Mucosa of descending colon (tissue), 3 donors: ENCODE measurements around the gene APOH. TPM values are rescaled to one million over a fixed set of nuclear protein-coding genes. Genes with fewer than 3 reads are reported as not detected.

Source experiments
- ATAC-seq: fragments of 200-7000 bp; cut with Tn5 transposase; one replicate; pipeline ENCODE4 v1.9.1; 2020; ENCODE audit warnings: mild to moderate bottlenecking, moderate library complexity
- DNase-seq, 3 donors: peaks; one replicate each; pipeline ENCODE4 v3.0.0-alpha.2; 2020
- H3K36me3 ChIP-seq: fragments of 200-600 bp; one replicate; pipeline ENCODE4 v1.8.0; 2021; ENCODE audit warnings: low read depth, mild to moderate bottlenecking
- H3K4me1 ChIP-seq: fragments of 200-600 bp; one replicate; pipeline ENCODE4 v1.8.0; 2021; ENCODE audit warnings: low read depth, mild to moderate bottlenecking
- H3K4me3 ChIP-seq: fragments of 200-600 bp; one replicate; pipeline ENCODE4 v1.8.0; 2021; ENCODE audit warnings: mild to moderate bottlenecking
- H3K9me3 ChIP-seq: fragments of 200-600 bp; one replicate; pipeline ENCODE4 v1.8.0; 2021; ENCODE audit warnings: mild to moderate bottlenecking
- intact Hi-C, 2 donors: fragments of 100-400 bp; cut with DNase I in 1 of 2; cut with micrococcal nuclease in 1 of 2; formaldehyde crosslinking; loops; one replicate each; pipeline versions ENCODE4 v1.11.0 to v1.11.1; 2022; cut with DNase I, micrococcal nuclease
- total RNA-seq, 3 donors: library from RNA; stranded (reverse); fragmentation: NEBNext Ultra II Directional in 2 of 3; extraction: Animal tissue kit (Norgen Biotek cat#: 25700) in 2 of 3; gene quantifications; one replicate each; pipeline versions ENCODE4 v1.2.1 to v1.2.4, GENCODE V29; 2021 to 2023
- TF ChIP-seq, protein P1 (sequence below): fragments of 200-600 bp; IDR thresholded peaks from one replicate; pipeline ENCODE4 v1.8.0; 2022; ENCODE audit warnings: antibody characterized with exemption, mild to moderate bottlenecking
- donor health status: DM: no; HTN: no; CAD: no; lungs with moderate emphysema.
- donor health status: DM: no; HTN: no; CAD: no.
- donor health status: DM: no; HTN: yes; CAD: no.

APOH gene
- total RNA-seq, 3 donors from 2014 or later: 0.69 to 0.92 TPM; not detected in 1

DNA sequence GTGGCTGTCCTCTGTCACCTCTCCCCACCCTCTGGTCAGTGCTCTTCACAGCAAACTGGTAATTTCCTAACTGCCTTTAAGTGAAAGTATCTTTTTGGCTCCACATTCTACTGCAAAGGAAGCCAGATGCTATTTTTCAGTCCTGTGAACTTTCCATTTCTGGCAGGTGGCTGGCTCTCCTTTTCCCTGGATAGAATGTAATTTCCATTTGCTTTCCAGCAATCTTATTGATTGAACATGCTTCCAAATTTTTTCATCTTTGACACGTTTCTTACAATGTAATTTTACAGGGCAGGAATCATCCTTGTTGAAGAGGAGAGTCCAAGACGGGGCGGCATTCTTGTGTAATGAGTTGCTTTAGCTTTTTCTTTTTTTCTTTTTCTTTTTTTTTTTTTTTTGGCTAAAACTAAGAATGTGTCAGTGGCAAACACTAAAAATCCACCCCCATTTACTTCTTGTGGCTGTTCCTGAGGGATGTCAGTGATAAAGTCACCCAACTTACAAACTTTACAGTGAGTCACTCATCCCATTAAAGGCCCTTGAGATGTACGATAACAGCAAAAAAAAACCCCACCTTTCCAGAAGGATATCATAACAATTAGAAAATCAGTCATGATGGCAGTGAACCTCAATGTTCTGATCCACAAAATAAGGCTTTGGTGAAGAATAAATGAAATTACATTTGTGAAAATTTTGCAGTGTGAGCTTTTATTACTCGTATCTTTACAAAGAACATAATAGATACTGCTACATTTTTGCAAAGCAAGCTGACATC lies 43.8 kb upstream of the APOH start:
- Histone ChIP-seq H3K4me3 (no peak overlapping the region), H3K4me1 (no peaks in the 10 kb centered on the region), H3K36me3 (no peaks in the 10 kb centered on the region), H3K9me3 (no peaks in the 10 kb centered on the region)
- no peak for ATAC-seq
- no peak for DNase-seq
- intact Hi-C loops: no loop called here
- TF ChIP-seq, protein P1, sequence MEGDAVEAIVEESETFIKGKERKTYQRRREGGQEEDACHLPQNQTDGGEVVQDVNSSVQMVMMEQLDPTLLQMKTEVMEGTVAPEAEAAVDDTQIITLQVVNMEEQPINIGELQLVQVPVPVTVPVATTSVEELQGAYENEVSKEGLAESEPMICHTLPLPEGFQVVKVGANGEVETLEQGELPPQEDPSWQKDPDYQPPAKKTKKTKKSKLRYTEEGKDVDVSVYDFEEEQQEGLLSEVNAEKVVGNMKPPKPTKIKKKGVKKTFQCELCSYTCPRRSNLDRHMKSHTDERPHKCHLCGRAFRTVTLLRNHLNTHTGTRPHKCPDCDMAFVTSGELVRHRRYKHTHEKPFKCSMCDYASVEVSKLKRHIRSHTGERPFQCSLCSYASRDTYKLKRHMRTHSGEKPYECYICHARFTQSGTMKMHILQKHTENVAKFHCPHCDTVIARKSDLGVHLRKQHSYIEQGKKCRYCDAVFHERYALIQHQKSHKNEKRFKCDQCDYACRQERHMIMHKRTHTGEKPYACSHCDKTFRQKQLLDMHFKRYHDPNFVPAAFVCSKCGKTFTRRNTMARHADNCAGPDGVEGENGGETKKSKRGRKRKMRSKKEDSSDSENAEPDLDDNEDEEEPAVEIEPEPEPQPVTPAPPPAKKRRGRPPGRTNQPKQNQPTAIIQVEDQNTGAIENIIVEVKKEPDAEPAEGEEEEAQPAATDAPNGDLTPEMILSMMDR: no peak

DNA sequence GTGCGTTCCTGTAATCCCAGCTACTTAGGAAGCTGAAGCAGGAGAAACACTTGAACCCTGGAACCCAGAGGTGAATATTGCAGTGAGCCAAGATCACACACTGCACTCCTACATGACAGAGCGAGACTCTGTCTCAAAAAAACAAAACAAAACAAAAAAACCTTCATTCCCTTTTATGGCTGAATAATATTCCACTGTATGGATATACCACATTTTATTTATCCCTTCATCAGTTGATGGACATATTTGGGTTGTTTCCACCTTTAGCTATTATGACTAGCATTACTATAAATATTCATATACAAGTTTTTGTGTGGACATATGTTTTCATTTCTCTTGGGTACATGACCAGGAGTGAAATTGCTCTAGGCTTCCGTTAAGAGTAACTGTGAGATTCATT lies 42.3 kb upstream of the APOH start:
- TF ChIP-seq, protein P1: no peak
- no peaks in the 10 kb centered on the region for H3K9me3 ChIP-seq
- intact Hi-C loops: no loop called here
- no peaks in the 10 kb centered on the region for H3K36me3 ChIP-seq
- no peaks in the 10 kb centered on the region for H3K4me1 ChIP-seq
- H3K4me3 ChIP-seq: no peak overlapping the region
- ATAC-seq (no peak), DNase-seq (no peak)

DNA sequence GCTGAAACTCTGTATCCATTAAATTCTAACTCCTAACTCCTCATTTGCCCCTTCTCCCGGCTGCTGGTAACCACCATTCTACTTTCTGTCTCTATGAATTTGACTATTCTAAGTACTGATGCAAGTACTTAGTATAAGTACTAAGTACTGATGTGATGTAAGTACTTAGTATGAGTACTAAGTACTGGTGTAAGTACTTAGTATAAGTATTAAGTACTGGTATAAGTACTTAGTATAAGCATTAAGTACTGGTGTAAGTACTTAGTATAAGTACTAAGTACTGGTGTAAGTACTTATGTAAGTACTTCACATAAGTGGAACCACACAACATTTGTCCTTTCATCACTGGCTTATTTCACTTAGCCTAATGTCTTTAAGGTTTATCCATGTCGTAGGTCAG lies 40.9 kb upstream of the APOH start:
- H3K9me3 ChIP-seq: no peaks in the 10 kb centered on the region
- intact Hi-C loops: no loop called here
- TF ChIP-seq, protein P1: no peak
- DNase-seq (no peak), ATAC-seq (no peak)
- no peaks in the 10 kb centered on the region for H3K36me3 ChIP-seq
- no peak overlapping the region for H3K4me3 ChIP-seq
- no peaks in the 10 kb centered on the region for H3K4me1 ChIP-seq

DNA sequence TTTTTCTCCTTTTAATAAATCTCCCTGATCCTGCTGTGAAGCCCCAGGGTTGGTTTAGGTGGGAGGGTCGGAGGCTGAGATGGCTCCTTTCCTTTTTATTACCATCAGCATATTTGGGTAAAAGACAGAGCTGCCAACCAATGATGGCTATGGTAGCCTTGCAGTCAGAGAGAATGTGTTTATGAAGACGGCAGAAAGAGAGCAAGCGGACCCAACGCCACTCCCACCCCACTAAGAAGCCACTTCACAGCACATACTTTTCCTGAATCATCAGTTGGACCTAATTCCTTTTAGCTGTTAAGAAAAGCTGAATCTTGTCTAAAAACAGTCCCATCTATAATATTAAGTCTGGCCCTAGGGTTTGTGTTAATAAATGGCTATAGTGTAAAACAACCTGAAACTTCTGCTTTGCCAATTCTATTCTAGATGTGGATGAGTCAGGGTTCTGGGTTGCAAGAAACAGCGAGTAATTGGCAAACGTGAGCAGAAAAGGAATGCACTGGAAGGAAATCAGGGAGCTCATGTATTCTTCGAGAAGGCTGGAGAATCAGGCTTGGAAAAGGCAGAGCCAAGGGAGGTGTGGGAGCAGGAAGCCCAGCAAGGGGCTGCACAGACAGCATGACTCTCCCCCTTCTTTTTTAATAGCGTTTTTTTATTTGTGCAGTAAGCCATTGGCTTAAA lies 39.2 kb upstream of the APOH start:
- Histone ChIP-seq H3K4me1 (no peaks in the 10 kb centered on the region), H3K9me3 (no peaks in the 10 kb centered on the region), H3K36me3 (no peaks in the 10 kb centered on the region), H3K4me3 (no peak overlapping the region)
- DNase-seq (no peak), ATAC-seq (no peak)
- TF ChIP-seq, protein P1: no peak
- intact Hi-C loops: no loop called here

DNA sequence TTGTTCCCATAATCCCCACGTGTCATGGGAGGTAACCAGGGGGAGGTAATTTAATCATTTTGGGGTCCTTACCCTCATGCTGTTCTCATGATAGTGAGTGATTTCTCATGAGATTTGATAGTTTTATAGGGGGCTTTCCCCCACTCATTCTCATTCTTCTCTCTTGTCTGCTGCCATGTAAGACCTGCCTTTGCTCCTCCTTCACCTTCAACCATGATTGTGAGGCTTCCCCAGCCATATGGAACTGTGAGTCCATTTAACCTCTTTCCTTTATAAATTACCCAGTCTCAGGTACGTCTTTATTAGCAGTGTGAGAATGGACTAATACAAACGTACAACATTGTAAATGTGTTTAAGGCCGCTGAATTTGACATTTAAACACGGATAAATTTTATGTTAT lies 35.5 kb upstream of the APOH start:
- Histone ChIP-seq H3K36me3 (no peaks in the 10 kb centered on the region), H3K4me3 (no peak overlapping the region), H3K4me1 (no peaks in the 10 kb centered on the region), H3K9me3 (no peaks in the 10 kb centered on the region)
- TF ChIP-seq, protein P1: no peak
- DNase-seq (no peak), ATAC-seq (no peak)
- intact Hi-C loops: no loop called here
